Natural killer cell (primary cell): Measurements from ENCODE around the gene GAS2. TPM values are rescaled to one million over a fixed set of nuclear protein-coding genes. Genes with fewer than 3 reads are reported as not detected.

Source experiments
- ATAC-seq, 3 donors: fragments of 150-1000 bp in 2 of 3; fragments of 200-7000 bp in 1 of 3; cut with Tn5 transposase; 1 replicate in 1 of 3; 2 replicates in 2 of 3; pipeline ENCODE4 v1.10.0; 2021; ENCODE audit warnings: mild to moderate bottlenecking in 2 of 3, moderate library complexity in 2 of 3
- DNase-seq, 2 donors: peaks; one replicate each; pipeline versions ENCODE4 v3.0.0 to v3.0.0-alpha.2; 2013 to 2021; ENCODE audit warnings: mixed read lengths in 1 of 2
- H3K27ac ChIP-seq: one replicate; pipeline ENCODE4 v1.5.1; 2013; ENCODE audit warnings: mild to moderate bottlenecking, low read length
- H3K27me3 ChIP-seq: one replicate; pipeline ENCODE4 v1.6.1; 2013; ENCODE audit warnings: low read length; ENCODE audit not compliant: control insufficient read depth, insufficient read depth
- H3K36me3 ChIP-seq: one replicate; pipeline ENCODE4 v1.6.1; 2013; ENCODE audit warnings: low read length; ENCODE audit not compliant: control insufficient read depth, insufficient read depth
- H3K4me1 ChIP-seq: one replicate; pipeline ENCODE4 v1.6.1; 2013; ENCODE audit warnings: low read length; ENCODE audit not compliant: control insufficient read depth, insufficient read depth
- H3K4me3 ChIP-seq: one replicate; pipeline ENCODE4 v1.5.1; 2013; ENCODE audit warnings: low read length
- H3K9me3 ChIP-seq: one replicate; pipeline ENCODE4 v1.6.1; 2013; ENCODE audit warnings: low read length; ENCODE audit not compliant: control insufficient read depth, insufficient read depth
- H3K27ac Mint-ChIP-seq, 2 donors: one replicate each; pipeline ENCODE4 v1.8.0; 2022; ENCODE audit warnings: mild to moderate bottlenecking in 2 of 2, mixed read lengths in 2 of 2, moderate library complexity in 1 of 2
- H3K27me3 Mint-ChIP-seq, 2 donors: one replicate each; pipeline ENCODE4 v1.8.0; 2022; ENCODE audit warnings: low read depth in 2 of 2, mixed read lengths in 2 of 2
- H3K36me3 Mint-ChIP-seq: one replicate; pipeline ENCODE4 v1.8.0; 2022; ENCODE audit warnings: mixed read lengths
- H3K4me1 Mint-ChIP-seq, 2 donors: one replicate each; pipeline ENCODE4 v1.8.0; 2022; ENCODE audit warnings: mixed read lengths in 2 of 2
- H3K4me3 Mint-ChIP-seq: one replicate; pipeline ENCODE4 v1.8.0; 2022; ENCODE audit warnings: mild to moderate bottlenecking, moderate library complexity, mixed read lengths
- H3K9me3 Mint-ChIP-seq, 2 donors: one replicate each; pipeline ENCODE4 v1.8.0; 2022; ENCODE audit warnings: mixed read lengths in 2 of 2
- CTCF ChIP-seq: fragments of 200-600 bp; IDR thresholded peaks from one replicate; pipeline ENCODE4 v1.8.0; 2022; ENCODE audit warnings: antibody characterized with exemption
- WGBS: methylation state at CpG from one replicate; pipeline ENCODE4 v1.1.7; 2013; ENCODE audit warnings: missing lambda C conversion rate; ENCODE audit not compliant: insufficient coverage; 5-methylcytosine and 5-hydroxymethylcytosine counted together
- intact Hi-C: fragments of 100-400 bp; cut with micrococcal nuclease; formaldehyde crosslinking; loops from one replicate; pipeline ENCODE4 v1.14.2; 2022
- total RNA-seq, 4 donors: library from RNA; stranded (reverse); fragments of 120-200 nt in 1 of 4; gene quantifications; one replicate each; pipeline versions ENCODE4 v1.2.3 to v1.2.4, GENCODE V29; 2013 to 2022

GAS2 gene
- total RNA-seq, 3 donors from 2014 or later (not counting 1 experiment from before 2014, with no cell fraction given), result 2.0 to 3.5 (median 2.5) TPM

DNA sequence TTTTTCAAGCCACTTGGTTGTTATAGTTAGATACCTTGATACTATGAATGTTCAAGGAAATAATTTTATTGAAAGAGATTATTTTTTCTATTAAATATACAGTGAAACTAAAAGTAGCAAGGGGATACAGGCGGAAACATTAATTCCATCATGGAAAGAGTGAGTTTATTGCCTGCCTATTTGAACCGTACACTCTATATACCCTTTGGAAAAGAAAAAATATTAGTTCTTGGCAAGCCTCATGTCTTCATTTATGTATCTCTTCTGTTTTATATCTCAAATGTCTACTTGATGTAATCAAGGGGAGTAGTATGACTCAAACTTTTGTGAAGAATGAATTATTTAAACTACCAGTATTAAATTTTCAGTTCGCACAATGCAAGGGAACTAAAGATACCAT is 54.0 kb downstream of the GAS2 start:
- H3K27ac ChIP-seq, result no peak overlapping the region
- DNase-seq (no peak), ATAC-seq (no peak)
- no peaks in the 10 kb centered on the region for H3K36me3 ChIP-seq
- no peaks in the 10 kb centered on the region for H3K9me3 ChIP-seq
- intact Hi-C loops, result no loop called here
- Mint-ChIP-seq H3K36me3 (no peaks in the 10 kb centered on the region), H3K27me3 (no peaks in the 10 kb centered on the region), H3K4me3 (no peak overlapping the region), H3K27ac (no peak overlapping the region), H3K4me1 (no peaks in the 10 kb centered on the region), H3K9me3 (peaks cover under 1 to 4% of the 10 kb centered on the region in 2 donors)
- TF ChIP-seq CTCF, result no peak
- no CpG with 5 or more reads among the region's 3 CpGs for WGBS
- no peak overlapping the region for H3K4me3 ChIP-seq
- no peaks in the 10 kb centered on the region for H3K4me1 ChIP-seq
- H3K27me3 ChIP-seq, result no peaks in the 10 kb centered on the region

GRCh38 chr11:22723274-22723673 is 56.9 kb downstream of the GAS2 start:
- no peak overlapping the region for H3K4me3 ChIP-seq
- Mint-ChIP-seq H3K9me3 (no peaks in the 10 kb centered on the region), H3K36me3 (no peaks in the 10 kb centered on the region), H3K4me3 (no peak overlapping the region), H3K27ac (no peak overlapping the region), H3K27me3 (no peaks in the 10 kb centered on the region), H3K4me1 (no peaks in the 10 kb centered on the region)
- no peaks in the 10 kb centered on the region for H3K4me1 ChIP-seq
- ATAC-seq (no peak), DNase-seq (no peak)
- WGBS, result 72% methylated on average over 3 of the region's 3 CpGs
- intact Hi-C loops, result no loop called here
- no peaks in the 10 kb centered on the region for H3K27me3 ChIP-seq
- no peak for TF ChIP-seq CTCF
- no peaks in the 10 kb centered on the region for H3K36me3 ChIP-seq
- no peaks in the 10 kb centered on the region for H3K9me3 ChIP-seq
- no peak overlapping the region for H3K27ac ChIP-seq

DNA sequence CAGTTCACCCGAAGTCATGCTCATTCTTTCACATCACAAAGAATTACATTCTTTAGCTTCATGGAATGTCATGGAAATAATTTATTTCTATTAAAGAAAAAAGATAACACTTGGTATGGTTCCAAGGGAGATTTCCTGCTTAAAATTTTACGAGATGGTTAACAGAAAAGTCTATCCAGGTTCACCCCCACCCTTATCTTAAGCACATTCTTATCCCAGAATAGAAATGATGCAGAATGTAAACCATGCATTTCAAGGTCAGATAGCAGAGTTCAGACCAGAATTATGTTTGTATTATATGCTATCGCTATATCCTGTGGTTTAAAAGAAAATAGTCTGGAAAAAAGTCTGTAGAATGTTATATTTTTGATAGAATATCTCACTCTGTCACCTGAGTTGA is 58.7 kb downstream of the GAS2 start:
- no peak for ATAC-seq
- intact Hi-C loops, result no loop called here

More for the DNA sequence above, 58.7 kb downstream of the GAS2 start:
- no peaks in the 10 kb centered on the region for H3K4me1 ChIP-seq
- no peaks in the 10 kb centered on the region for H3K36me3 Mint-ChIP-seq
- H3K27ac Mint-ChIP-seq, result no peak overlapping the region
- no peaks in the 10 kb centered on the region for H3K27me3 Mint-ChIP-seq
- 32% methylated on average over 2 of the region's 3 CpGs for WGBS
- no peak overlapping the region for H3K4me3 ChIP-seq
- H3K4me3 Mint-ChIP-seq, result no peak overlapping the region
- no peaks in the 10 kb centered on the region for H3K9me3 Mint-ChIP-seq
- no peaks in the 10 kb centered on the region for H3K27me3 ChIP-seq
- DNase-seq, result no peak
- H3K9me3 ChIP-seq, result no peaks in the 10 kb centered on the region
- peaks cover 0 to 8% of the 10 kb centered on the region in 2 donors for H3K4me1 Mint-ChIP-seq
- H3K36me3 ChIP-seq, result no peaks in the 10 kb centered on the region
- no peak overlapping the region for H3K27ac ChIP-seq
- no peak for TF ChIP-seq CTCF
